Fibroblast of the aortic adventitia (primary cell): ENCODE measurements around the gene GRK3. TPM values are rescaled to one million over a fixed set of nuclear protein-coding genes. Genes with fewer than 3 reads are reported as not detected.
A peak's percentile ranks its signal among the peaks of the same experiment; 100 is the strongest.

Experiments
- DNase-seq: peaks from one replicate; pipeline ENCODE4 v3.0.0-alpha.2; 2010; ENCODE audit warnings: low read depth
- H3K4me3 ChIP-seq: 2 replicates; pipeline ENCODE4 v1.5.1; 2011; ENCODE audit warnings: low read depth, mild to moderate bottlenecking, control low read depth, low read length, moderate library complexity
- total RNA-seq: library from RNA; depleted of rRNA; stranded (reverse); fragments of >200 nt; gene quantifications from 2 replicates; pipeline ENCODE4 v1.2.3, GENCODE V29; 2012; ENCODE audit warnings: low replicate concordance
- TF ChIP-seq, protein P1 (sequence below): IDR thresholded peaks from 2 replicates; pipeline ENCODE4 v1.5.1; 2011; ENCODE audit warnings: mild to moderate bottlenecking, low read length, control low read depth, inconsistent platforms; ENCODE audit not compliant: insufficient read depth

GRK3 gene
- total RNA-seq, 1 donor = 1.3 TPM

DNA sequence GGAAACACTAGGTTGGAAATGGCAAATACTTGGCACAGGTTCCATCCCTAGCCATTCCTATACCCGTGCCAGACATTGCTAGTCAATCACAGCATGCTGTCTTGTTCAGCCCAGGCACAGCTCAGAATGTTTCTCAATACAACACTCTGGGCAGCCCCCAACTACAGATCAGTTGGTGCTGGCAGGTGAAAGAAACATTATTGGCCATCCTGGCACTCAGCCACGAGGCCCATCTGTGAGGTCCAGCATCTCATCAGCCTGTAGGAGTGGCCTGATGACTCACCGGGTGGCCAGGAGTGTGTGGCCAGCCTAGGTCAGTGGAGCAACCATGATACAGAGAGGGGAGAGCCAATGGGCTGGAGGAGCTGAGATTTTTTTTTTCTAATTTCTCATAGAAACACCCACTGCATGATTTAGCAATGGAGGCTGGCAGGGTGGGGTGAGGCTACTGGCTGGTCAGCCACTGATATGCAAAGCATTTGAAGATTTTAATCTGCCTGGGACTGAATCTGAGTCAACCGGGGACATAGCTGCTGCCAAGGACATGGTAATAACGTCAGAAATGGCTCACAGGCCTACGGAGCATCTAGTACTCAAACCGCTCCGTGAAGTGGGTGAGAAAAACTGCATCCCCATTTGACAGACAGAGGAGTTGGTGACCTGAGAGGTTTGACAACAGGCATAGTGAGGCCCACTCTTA, 182.9 kb downstream of the GRK3 start:
- no peak overlapping the region for H3K4me3 ChIP-seq
- DNase-seq = peak; percentile 97
- TF ChIP-seq, protein P1, sequence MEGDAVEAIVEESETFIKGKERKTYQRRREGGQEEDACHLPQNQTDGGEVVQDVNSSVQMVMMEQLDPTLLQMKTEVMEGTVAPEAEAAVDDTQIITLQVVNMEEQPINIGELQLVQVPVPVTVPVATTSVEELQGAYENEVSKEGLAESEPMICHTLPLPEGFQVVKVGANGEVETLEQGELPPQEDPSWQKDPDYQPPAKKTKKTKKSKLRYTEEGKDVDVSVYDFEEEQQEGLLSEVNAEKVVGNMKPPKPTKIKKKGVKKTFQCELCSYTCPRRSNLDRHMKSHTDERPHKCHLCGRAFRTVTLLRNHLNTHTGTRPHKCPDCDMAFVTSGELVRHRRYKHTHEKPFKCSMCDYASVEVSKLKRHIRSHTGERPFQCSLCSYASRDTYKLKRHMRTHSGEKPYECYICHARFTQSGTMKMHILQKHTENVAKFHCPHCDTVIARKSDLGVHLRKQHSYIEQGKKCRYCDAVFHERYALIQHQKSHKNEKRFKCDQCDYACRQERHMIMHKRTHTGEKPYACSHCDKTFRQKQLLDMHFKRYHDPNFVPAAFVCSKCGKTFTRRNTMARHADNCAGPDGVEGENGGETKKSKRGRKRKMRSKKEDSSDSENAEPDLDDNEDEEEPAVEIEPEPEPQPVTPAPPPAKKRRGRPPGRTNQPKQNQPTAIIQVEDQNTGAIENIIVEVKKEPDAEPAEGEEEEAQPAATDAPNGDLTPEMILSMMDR = no peak

DNA sequence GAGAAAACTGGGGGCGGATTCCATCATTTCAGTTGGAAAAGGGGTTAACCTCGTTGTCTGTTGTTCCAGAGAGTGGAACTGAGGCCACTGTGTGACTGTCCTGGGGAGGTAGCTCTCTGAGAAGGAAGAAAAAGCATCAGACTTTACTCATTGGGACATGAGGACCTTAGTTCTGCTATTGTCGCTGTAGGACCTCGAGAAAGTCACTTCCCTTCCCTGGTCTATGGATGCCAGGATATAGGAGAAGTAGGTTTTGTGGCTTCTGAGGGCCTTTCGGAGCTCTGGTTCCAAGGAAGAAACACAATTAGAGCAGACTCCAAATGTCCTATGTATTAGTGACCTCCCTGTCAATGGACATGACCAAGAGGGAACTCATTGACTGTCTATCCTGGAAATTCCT, 183.7 kb downstream of the GRK3 start:
- TF ChIP-seq, protein P1 = no peak
- DNase-seq = no peak
- no peak overlapping the region for H3K4me3 ChIP-seq

DNA sequence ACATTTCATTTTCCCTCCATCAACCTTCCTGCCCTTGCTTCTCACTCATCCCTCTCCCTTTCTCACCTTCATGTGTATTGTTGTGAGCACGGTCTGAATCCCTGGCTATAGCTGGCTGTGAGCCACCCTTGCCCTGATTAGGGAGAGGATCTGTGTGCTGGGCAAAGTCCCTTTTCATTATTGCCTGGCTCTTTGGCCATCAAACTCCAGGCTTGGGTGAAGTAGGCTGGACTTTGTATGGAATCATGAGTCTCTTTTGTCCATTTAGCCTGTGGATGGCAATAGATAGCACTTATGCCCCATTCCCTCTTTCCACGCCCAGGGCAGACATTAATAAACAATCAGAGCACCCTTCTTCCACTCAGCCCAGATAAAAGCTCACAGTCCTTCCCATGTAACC, 184.2 kb downstream of the GRK3 start:
- no peak overlapping the region for H3K4me3 ChIP-seq
- no peak for DNase-seq
- TF ChIP-seq, protein P1 = no peak

DNA sequence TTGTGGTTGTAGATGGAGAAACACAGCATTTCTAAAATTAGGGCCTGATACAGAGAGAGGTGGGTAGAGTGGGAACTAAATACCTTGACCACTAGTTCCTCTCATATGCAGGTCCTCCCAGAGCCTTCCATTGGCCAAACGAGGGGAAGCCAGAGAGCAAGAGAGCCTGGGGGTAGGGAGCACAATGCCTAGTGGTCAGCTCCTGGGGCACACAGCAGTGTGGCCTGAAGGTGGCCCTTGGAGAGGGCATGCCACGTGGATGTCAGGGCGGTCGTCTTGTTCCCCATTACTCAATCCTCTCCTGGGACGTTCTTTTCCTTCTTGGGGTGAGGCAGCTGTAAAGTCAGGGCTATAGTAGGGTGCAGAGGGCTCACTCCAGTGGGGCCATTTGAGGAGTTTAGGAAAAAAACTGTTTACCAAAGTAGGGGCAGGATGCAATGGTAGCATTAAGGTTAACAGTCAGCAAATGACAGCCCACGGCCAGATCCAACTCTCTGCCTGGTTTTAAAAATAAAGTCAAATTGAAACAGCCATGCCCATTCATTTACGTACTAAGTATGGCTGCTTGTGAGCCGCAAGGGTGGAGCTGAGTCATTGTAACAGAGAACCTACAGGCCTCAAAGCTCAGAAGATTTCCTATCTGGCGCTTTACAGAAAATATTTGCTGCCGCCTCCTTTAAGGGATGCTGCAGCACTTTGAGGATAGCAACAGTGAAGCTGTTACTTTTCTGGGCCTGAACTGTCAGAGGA, 185.1 kb downstream of the GRK3 start:
- no peak overlapping the region for H3K4me3 ChIP-seq
- DNase-seq = peak; percentile 21
- TF ChIP-seq, protein P1 = no peak

DNA sequence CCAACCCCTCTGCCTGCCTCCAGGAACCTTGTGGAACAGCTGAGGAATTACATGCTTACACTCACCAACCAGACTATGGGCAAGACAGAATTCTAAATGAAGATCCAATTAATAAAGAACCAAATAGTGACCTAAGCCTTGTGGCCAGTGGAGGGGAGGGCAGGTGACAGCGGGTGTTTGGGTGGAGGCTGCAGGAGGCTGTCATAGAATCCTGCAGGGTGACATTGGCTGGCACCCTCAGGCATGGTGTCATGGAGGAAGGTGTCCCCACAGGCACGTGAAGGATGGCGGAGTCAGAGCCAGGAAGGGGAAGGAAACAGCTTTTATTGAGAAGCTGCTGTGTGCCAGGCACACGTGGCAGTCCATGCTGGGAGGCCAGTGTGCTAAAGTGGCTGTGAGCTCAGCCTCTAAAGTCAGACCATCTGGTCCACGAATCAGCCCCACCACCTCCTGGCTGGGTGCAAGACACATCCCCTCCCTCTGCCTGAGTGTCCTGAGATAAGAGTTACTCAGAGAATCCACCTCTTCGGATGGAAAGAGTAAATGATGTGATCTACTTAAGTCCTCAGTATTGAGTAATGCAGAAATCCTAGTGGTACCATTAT, 186.2 kb downstream of the GRK3 start:
- H3K4me3 ChIP-seq = no peak overlapping the region
- no peak for DNase-seq
- TF ChIP-seq, protein P1 = no peak

DNA sequence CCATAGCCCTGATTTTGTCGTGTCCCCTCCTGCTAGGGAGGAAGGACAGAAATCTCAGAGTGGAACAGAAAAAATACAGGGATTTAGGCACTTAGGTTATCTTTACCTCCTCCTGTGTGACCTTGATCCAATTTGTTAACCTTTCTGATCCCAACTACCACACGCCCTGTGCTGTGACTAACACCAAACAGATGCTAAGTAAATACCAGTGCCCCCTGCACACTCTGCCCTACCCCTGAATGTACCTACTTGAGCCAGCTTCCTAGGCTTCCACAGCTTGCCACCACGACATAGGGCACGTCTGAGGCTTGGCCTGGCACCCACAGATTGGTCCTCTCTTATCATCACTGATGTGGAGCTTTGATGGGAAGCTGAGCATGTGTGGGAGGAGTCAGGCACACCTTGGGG, 186.7 kb downstream of the GRK3 start:
- no peak overlapping the region for H3K4me3 ChIP-seq
- no peak for DNase-seq
- TF ChIP-seq, protein P1 = no peak
